ENCODE results near the gene KCNK15.

KCNK15 gene

DNA sequence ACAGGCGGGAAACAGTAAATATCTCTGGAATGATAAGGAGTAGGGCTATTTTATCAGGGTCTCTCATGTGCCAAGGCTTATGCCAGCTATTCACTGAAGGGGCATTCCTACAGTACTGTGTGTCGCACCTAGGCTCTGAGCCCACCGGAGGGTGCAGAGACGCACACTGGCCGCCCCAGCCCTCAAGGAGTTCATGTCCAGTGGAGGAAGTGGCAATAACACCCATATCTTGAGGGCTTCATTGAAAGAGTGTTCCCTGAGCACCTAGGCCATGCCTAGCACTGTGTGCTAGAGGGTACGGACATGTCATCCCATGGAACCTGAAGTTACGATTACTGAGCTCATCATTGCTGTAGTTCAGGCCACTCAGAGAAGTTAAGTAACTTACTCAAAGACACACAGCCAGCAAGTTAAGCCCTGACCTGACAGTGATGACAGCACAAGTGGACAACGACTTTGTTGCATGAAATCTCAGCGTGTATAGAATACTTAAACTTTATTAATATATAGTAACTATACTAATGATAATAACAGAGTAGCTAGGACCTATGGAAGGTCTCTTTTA lies 21.8 kb upstream of the KCNK15 start:
- Mint-ChIP-seq H3K4me3 (no peak overlapping the region), H3K9me3 (ENCODE audit: low read depth) (no peaks in the 10 kb centered on the region), H3K4me1 (ENCODE audit: low read depth) (no peaks in the 10 kb centered on the region), H3K27ac (no peak overlapping the region), H3K36me3 (no peaks in the 10 kb centered on the region), H3K27me3 (no peaks in the 10 kb centered on the region)

DNA sequence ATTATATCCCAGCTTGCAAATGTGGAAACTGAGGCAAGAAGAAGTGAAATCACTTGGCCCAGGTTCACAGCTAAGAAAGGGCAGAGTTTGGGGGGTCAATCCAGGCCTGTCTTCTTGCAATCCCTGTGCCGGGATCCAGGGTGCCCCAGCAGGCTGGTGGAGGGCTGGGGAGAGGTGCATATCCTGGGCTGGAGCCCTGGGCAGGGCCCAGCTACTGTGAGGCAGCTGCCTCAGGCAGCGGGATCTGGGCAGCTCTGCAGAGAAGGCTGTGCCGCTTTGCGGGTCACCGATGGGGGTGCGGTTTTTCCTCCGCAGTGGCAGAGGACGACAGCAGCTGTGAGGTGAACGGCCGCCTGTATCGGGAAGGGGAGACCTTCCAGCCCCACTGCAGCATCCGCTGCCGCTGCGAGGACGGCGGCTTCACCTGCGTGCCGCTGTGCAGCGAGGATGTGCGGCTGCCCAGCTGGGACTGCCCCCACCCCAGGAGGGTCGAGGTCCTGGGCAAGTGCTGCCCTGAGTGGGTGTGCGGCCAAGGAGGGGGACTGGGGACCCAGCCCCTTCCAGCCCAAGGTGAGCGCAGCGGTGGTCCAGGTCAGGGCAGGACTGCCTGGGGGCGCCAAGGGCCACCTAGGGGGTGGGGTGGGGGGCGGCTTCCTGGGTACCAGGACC lies 21.1 kb upstream of the KCNK15 start:
- no peaks in the 10 kb centered on the region for H3K27me3 Mint-ChIP-seq
- no peak overlapping the region for H3K4me3 Mint-ChIP-seq
- H3K27ac Mint-ChIP-seq: no peak overlapping the region
- no peaks in the 10 kb centered on the region for H3K36me3 Mint-ChIP-seq
- H3K9me3 Mint-ChIP-seq (ENCODE audit: low read depth): no peaks in the 10 kb centered on the region
- H3K4me1 Mint-ChIP-seq (ENCODE audit: low read depth): no peaks in the 10 kb centered on the region

DNA sequence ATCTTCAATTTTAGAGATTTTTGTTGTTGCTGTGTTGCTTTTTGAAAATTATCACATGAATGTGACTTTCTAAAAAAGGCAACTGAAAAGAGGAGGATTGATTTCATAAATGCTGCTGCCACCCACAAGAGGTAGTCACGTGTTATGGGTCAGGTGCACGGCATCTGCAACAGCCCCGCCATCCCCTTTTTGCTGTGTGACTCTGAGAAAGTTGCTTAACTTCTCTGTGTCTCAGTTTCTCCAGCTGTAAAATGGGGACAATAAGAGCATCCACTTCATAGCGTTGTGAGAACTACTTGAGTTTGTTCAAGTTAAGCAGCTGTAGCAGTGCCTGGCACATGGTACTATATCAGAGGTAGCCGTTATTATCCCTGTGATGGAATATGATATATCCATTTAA lies 19.8 kb upstream of the KCNK15 start:
- no peak overlapping the region for H3K4me3 Mint-ChIP-seq
- H3K36me3 Mint-ChIP-seq: no peaks in the 10 kb centered on the region
- H3K9me3 Mint-ChIP-seq (ENCODE audit: low read depth): no peaks in the 10 kb centered on the region
- H3K27ac Mint-ChIP-seq: no peak overlapping the region
- no peaks in the 10 kb centered on the region for H3K27me3 Mint-ChIP-seq
- H3K4me1 Mint-ChIP-seq (ENCODE audit: low read depth): no peaks in the 10 kb centered on the region

DNA sequence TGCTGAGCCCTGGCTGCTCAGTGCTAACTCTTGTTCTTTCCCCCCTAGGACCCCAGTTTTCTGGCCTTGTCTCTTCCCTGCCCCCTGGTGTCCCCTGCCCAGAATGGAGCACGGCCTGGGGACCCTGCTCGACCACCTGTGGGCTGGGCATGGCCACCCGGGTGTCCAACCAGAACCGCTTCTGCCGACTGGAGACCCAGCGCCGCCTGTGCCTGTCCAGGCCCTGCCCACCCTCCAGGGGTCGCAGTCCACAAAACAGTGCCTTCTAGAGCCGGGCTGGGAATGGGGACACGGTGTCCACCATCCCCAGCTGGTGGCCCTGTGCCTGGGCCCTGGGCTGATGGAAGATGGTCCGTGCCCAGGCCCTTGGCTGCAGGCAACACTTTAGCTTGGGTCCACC lies 18.6 kb upstream of the KCNK15 start:
- Mint-ChIP-seq H3K4me3 (no peak overlapping the region), H3K36me3 (no peaks in the 10 kb centered on the region), H3K27ac (no peak overlapping the region), H3K27me3 (no peaks in the 10 kb centered on the region), H3K4me1 (ENCODE audit: low read depth) (peaks cover under 1% of the 10 kb centered on the region), H3K9me3 (ENCODE audit: low read depth) (no peaks in the 10 kb centered on the region)

DNA sequence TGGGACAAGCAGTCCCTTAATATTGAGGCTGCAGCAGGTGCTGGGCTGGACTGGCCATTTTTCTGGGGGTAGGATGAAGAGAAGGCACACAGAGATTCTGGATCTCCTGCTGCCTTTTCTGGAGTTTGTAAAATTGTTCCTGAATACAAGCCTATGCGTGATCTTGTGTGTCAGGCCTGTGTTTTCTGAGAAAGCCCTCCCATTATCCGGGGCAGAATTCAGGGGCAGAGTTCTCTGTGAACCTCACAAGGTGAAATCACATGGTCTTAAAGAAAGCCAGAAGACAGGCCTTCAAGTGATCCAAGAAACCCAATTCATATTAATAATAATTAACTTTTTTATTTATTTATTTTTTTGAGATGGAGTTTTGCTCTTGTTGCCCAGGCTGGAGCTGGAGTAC lies 18.0 kb upstream of the KCNK15 start:
- H3K4me3 Mint-ChIP-seq: no peak overlapping the region
- no peaks in the 10 kb centered on the region for H3K9me3 Mint-ChIP-seq (ENCODE audit: low read depth)
- peaks cover 6% of the 10 kb centered on the region for H3K4me1 Mint-ChIP-seq (ENCODE audit: low read depth)
- no peak overlapping the region for H3K27ac Mint-ChIP-seq
- no peaks in the 10 kb centered on the region for H3K36me3 Mint-ChIP-seq
- no peaks in the 10 kb centered on the region for H3K27me3 Mint-ChIP-seq

DNA sequence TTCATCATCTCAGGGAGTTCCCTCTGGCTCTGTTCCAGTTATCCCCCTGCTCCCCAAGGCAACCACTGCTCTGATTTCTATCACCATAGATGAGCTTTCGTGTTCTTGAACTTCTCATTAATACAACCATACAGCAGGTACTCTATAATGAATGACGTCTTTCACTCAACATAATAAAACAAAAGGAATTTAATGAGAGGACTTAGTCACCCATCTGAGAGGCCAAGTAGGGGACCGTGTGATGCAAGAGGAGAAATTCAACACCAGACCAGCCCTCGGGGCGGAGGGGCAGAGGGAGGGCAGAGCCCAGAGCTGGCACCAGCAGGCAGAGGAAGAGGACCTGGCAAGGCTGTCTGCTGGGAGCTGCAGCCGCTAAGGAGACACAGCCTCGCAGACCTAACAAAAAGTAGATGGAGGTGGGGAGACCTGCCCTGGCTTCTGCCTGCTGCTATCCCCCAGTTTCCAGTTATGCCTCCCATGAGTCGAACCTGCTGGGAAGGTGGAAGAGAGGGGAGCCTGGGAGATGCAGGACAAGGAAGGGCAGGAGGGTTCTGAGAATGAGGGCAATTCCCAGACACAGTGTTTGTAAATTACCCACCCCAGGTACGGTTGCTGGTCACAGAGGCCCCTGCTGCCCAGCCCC lies 16.7 kb upstream of the KCNK15 start:
- no peaks in the 10 kb centered on the region for H3K9me3 Mint-ChIP-seq (ENCODE audit: low read depth)
- H3K27me3 Mint-ChIP-seq: no peaks in the 10 kb centered on the region
- no peak overlapping the region for H3K4me3 Mint-ChIP-seq
- no peak overlapping the region for H3K27ac Mint-ChIP-seq
- H3K36me3 Mint-ChIP-seq: no peaks in the 10 kb centered on the region
- H3K4me1 Mint-ChIP-seq (ENCODE audit: low read depth): peaks cover 9% of the 10 kb centered on the region

DNA sequence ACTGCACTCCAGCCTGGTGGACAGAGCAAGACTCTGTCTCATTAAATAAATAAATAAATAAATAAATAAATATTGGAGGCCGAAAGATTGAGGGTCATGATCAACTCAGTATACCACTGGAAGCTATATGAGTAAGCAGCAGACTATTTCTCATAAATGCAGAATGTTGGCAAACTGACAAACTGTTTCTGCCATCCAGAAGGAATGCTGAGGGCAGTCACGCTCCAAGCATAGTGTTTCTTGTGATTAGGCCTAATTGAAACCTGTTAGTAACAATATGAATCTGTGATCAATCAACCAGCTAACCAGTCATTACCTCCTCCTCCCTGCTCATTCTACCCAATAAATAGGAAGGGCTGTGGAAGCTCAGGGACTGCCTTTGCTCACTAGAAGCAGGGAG lies 15.2 kb upstream of the KCNK15 start:
- H3K4me3 Mint-ChIP-seq: no peak overlapping the region

DNA sequence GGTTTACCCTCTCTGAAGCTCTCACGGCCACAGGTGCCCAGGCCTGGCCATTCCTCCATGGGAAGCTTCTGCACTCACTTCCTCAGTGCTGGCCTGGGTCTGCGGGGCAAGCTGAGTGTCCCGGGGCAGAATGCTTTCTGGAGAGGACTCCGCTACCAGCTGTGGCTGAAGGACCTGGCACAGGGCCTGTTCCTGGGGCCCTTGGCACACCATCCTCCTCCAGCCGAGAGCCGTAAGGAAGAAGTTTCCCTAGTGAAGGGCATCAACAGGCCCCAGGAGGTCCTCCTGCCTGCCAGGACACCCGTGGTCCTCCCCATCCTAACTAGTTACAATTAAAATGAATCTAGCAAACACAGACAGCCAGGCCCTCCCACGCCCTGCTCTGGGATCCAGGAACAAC lies 14.0 kb upstream of the KCNK15 start:
- H3K36me3 Mint-ChIP-seq: no peaks in the 10 kb centered on the region
- no peaks in the 10 kb centered on the region for H3K27me3 Mint-ChIP-seq
- no peaks in the 10 kb centered on the region for H3K9me3 Mint-ChIP-seq (ENCODE audit: low read depth)
- no peak overlapping the region for H3K4me3 Mint-ChIP-seq
- H3K27ac Mint-ChIP-seq: no peak overlapping the region
- peaks cover 15% of the 10 kb centered on the region for H3K4me1 Mint-ChIP-seq (ENCODE audit: low read depth)

More for the DNA sequence above, 15.2 kb upstream of the KCNK15 start:
- Mint-ChIP-seq H3K27me3 (no peaks in the 10 kb centered on the region), H3K27ac (no peak overlapping the region), H3K9me3 (ENCODE audit: low read depth) (no peaks in the 10 kb centered on the region), H3K4me1 (ENCODE audit: low read depth) (peaks cover 9% of the 10 kb centered on the region), H3K36me3 (no peaks in the 10 kb centered on the region)

DNA sequence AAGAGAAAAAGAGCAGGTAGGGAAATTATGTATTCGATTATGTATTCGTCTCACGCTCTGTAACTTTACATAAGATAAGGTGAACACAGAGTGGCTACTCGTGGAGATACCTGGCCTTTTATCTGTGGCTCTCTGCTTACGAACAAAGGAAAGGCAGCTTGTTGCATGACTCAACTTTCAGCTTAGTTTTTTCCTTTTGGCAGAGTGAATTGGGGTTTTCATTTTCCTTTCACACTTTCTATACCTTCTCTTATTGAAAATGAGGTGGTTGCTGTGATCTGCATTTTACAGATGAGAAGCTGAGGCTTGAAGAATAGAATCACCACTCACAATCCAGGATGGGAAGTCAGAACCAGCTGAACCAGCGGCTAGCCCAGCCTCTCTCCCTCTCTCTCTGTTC lies 13.3 kb upstream of the KCNK15 start:
- no peak overlapping the region for H3K27ac Mint-ChIP-seq
- H3K4me3 Mint-ChIP-seq: no peak overlapping the region
- H3K36me3 Mint-ChIP-seq: no peaks in the 10 kb centered on the region
- H3K27me3 Mint-ChIP-seq: no peaks in the 10 kb centered on the region
- no peaks in the 10 kb centered on the region for H3K9me3 Mint-ChIP-seq (ENCODE audit: low read depth)
- peaks cover 18% of the 10 kb centered on the region for H3K4me1 Mint-ChIP-seq (ENCODE audit: low read depth)

DNA sequence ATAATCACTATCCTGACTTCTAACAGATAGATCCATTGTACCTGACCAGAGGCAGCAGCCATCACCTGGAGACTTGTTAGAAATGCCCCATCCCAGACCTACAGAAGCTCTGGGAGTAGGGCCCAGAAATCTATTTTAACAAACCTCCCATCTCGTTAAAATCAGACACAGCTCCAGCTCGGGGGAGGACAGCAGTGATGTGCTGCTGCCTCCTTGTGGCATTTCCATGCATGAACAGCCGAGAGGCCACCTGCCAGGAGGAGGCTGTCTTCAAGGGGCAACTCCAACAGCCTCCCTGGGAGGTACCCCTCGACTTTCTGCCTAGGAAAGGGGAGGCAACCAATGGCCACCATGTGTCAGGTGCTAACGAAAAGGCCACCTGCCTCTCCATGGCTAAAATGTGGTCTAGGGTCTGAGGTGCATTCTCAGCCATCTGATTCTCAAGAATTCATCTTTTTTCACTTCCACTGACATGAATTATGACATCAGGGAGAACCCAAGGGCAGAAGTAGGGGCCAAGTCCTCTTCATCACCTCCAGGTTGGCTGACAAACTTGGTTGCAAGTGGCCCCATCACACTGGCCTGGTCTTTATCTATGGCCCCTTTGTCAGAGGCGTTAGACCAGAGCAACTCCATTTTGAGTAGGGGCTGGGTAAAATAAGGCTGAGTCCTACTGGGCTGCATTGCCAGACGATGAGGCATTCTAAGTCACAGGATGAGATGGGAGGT lies 12.2 kb upstream of the KCNK15 start:
- H3K4me1 Mint-ChIP-seq (ENCODE audit: low read depth): peaks cover 18% of the 10 kb centered on the region
- no peaks in the 10 kb centered on the region for H3K9me3 Mint-ChIP-seq (ENCODE audit: low read depth)
- H3K36me3 Mint-ChIP-seq: no peaks in the 10 kb centered on the region
- H3K4me3 Mint-ChIP-seq: no peak overlapping the region
- no peak overlapping the region for H3K27ac Mint-ChIP-seq
- no peaks in the 10 kb centered on the region for H3K27me3 Mint-ChIP-seq

DNA sequence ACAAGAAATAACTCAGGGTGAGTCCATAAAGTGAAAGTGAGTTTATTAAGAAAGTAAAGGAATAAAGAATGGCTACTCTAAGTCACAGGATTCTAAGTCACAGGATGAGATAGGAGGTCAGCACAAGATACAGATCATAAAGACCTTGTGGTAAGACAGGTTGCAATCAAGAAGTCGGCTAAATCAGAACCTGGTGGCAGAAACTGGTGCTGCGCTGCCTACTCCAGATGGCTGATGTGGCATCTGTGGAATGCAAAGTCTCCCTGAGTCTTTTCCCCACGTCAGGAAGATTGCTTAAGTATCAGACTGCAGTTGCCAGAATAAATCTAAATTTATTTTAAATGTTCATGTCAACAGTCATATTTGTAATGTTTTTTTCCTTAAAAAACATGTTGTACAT lies 10.7 kb upstream of the KCNK15 start:
- Mint-ChIP-seq H3K36me3 (no peaks in the 10 kb centered on the region), H3K4me3 (no peak overlapping the region)

DNA sequence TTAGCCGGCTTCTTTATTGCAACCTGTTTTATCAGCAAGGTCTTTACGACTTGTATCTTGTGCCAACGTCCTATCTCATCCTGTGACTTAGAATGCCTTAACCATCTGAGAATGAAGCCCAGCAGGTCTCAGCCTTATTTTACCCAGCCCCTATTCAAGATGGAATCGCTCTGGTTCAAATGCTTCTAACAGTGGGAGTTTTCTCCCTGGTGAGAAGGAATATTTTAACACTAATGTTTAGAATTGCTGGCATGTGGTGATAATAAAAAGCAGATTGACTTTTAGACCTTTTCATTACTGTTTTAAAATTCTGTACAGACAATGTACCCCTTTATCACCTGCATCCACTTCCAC lies 9.9 kb upstream of the KCNK15 start:
- H3K9me3 Mint-ChIP-seq (ENCODE audit: low read depth): no peaks in the 10 kb centered on the region
- H3K27ac Mint-ChIP-seq: no peak overlapping the region
- H3K4me1 Mint-ChIP-seq (ENCODE audit: low read depth): peaks cover 18% of the 10 kb centered on the region
- no peaks in the 10 kb centered on the region for H3K27me3 Mint-ChIP-seq
- H3K36me3 Mint-ChIP-seq: no peaks in the 10 kb centered on the region
- peak overlapping the region; percentile 36 for H3K4me3 Mint-ChIP-seq

More for the DNA sequence above, 10.7 kb upstream of the KCNK15 start:
- no peak overlapping the region for H3K27ac Mint-ChIP-seq
- peaks cover 18% of the 10 kb centered on the region for H3K4me1 Mint-ChIP-seq (ENCODE audit: low read depth)
- H3K27me3 Mint-ChIP-seq: no peaks in the 10 kb centered on the region
- no peaks in the 10 kb centered on the region for H3K9me3 Mint-ChIP-seq (ENCODE audit: low read depth)

DNA sequence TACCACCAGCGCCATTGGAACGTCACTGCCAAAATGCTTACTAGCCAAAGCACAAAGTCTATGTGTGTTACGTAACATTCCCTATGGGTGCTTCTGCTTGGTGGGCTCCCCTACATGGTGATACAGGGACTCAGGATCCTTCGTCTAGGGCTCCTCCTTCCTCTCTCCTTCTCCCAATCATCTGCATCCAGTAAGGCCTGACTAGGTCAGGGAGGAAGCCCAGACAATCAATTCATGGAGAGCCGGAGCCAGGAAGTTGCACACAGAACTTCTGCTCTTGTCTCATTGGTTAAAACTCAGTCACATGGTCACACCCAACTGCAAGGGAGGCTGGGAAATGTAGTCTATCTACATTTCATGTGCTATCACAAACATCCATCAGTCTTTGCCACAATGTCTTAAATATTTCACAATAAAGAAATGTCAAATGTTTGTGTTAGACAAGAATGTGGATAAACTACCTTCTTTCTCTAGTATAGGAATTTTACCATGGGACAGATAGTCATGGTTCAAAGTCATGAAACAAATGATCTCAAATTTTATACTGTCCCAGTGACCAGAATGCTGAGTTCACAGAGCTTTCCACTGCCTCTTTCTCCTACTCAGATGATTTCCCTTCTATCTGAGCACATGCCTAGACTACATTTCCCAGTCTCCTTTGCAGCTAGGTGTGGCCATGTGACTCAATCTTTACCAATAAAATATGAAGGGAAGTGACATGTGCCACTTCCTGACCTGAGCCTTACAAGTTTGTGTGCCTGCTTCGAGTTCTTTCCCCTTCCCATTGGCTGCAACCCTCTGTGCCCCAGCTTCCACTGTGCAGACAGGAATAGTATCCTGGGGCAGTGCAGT lies 9.3 kb upstream of the KCNK15 start:
- H3K27ac Mint-ChIP-seq: peak overlapping the region; percentile 62
- no peaks in the 10 kb centered on the region for H3K36me3 Mint-ChIP-seq
- peak overlapping the region; percentile 36 for H3K4me3 Mint-ChIP-seq

DNA sequence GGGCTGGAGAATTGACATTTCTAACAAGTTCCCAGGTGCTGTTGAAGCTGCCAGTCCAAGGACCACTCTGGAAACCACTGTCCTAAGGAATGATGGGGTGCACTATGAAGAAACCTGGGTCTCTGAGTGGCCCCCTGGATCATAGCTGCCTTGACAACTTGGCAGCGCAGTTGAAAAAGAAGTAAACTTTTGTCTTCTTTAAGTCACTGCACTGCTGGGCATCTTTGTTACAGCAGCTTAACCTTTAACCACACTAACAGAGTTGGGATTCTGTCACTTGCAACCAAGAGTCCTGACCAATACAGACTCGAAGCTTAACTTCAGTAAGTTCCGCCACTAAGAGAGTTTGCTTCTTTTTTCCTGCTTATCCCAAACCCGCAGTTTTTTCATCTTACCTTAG lies 8.5 kb upstream of the KCNK15 start:
- no peaks in the 10 kb centered on the region for H3K9me3 Mint-ChIP-seq (ENCODE audit: low read depth)
- no peak overlapping the region for H3K27ac Mint-ChIP-seq
- no peaks in the 10 kb centered on the region for H3K27me3 Mint-ChIP-seq
- no peak overlapping the region for H3K4me3 Mint-ChIP-seq
- H3K36me3 Mint-ChIP-seq: no peaks in the 10 kb centered on the region
- peaks cover 17% of the 10 kb centered on the region for H3K4me1 Mint-ChIP-seq (ENCODE audit: low read depth)

More for the DNA sequence above, 9.3 kb upstream of the KCNK15 start:
- peaks cover 18% of the 10 kb centered on the region for H3K4me1 Mint-ChIP-seq (ENCODE audit: low read depth)
- H3K9me3 Mint-ChIP-seq (ENCODE audit: low read depth): no peaks in the 10 kb centered on the region
- H3K27me3 Mint-ChIP-seq: no peaks in the 10 kb centered on the region
